Suprapubic skin (tissue), 3 donors: ENCODE data around the gene ADAMTS2.

Experiments
- CTCF ChIP-seq, 2 donors: fragments of 200-600 bp in 1 of 2; fragments of 450-650 bp in 1 of 2; sonication (generic) in 1 of 2; IDR thresholded peaks; one replicate each; pipeline ENCODE4 v1.5.1; 2016 to 2019; ENCODE audit warnings: antibody characterized with exemption in 2 of 2, mild to moderate bottlenecking in 1 of 2, moderate library complexity in 1 of 2
- EP300 ChIP-seq: sonication (generic); formaldehyde crosslinking; IDR thresholded peaks from one replicate; pipeline ENCODE4 v1.6.1; 2017; ENCODE audit warnings: antibody characterized with exemption

GRCh38 chr5:179196405-179197079 is 148.7 kb downstream of the ADAMTS2 start:
- TF ChIP-seq CTCF (IDR thresholded peaks at IDR 0.05) = no peak
- TF ChIP-seq EP300 = no peak
